IMR-90 (cell line): ENCODE data around the gene AGK. TPM values are rescaled to one million over a fixed set of nuclear protein-coding genes. Genes with fewer than 3 reads are reported as not detected.

Experiments
- ATAC-seq: fragments of 200-7000 bp; cut with Tn5 transposase; 2 replicates; pipeline ENCODE4 v1.9.1; 2020; ENCODE audit warnings: low read depth, mild to moderate bottlenecking, moderate library complexity
- BruUV-seq: library from RNA; stranded (reverse); fragments of 400-500 nt; replicated peaks from 2 replicates; lab custom pipeline; 2021; lab: Mats Ljungman, UMichigan
- CTCF ChIA-PET: fragments of 300-600 bp; formaldehyde crosslinking; extraction: SDS; loops from one replicate; lab custom pipeline; 2021; ENCODE audit warnings: antibody characterized with exemption; lab: Yijun Ruan, JAX
- POLR2A ChIA-PET: fragments of 300-600 bp; sonication (Branson Sonifier 250); formaldehyde crosslinking; loops from one replicate; lab custom pipeline; 2022; ENCODE audit warnings: antibody characterized with exemption; ENCODE audit not compliant: unreplicated experiment; lab: Charles Lee
- DNase-seq: peaks from one replicate; pipeline ENCODE4 v3.0.0; 2013
- H2AFZ ChIP-seq: replicated peaks from 2 replicates; pipeline ENCODE3; 2013; ENCODE audit warnings: low read length, mild to moderate bottlenecking; ENCODE audit not compliant: poor library complexity
- H2AK5ac ChIP-seq: 2 replicates; pipeline ENCODE4 v1.6.1; 2013; ENCODE audit warnings: low read depth, low read length, inconsistent platforms
- H2AK9ac ChIP-seq: replicated peaks from 2 replicates; pipeline ENCODE3; 2013; ENCODE audit warnings: mild to moderate bottlenecking, low read depth, low read length, moderate library complexity; ENCODE audit not compliant: poor library complexity
- H2BK120ac ChIP-seq: 2 replicates; pipeline ENCODE4 v1.6.1; 2013; ENCODE audit warnings: low read depth, low read length, inconsistent platforms
- H2BK15ac ChIP-seq: 3 replicates; pipeline ENCODE4 v1.6.1; 2013; ENCODE audit warnings: low read depth, low read length, inconsistent platforms
- H2BK20ac ChIP-seq: 2 replicates; pipeline ENCODE4 v1.6.1; 2013; ENCODE audit warnings: low read depth, mild to moderate bottlenecking, inconsistent platforms, low read length, moderate library complexity
- H2BK5ac ChIP-seq: 2 replicates; pipeline ENCODE4 v1.6.1; 2013; ENCODE audit warnings: mild to moderate bottlenecking, low read depth, low read length, inconsistent platforms; ENCODE audit not compliant: poor library complexity, severe bottlenecking
- H3K14ac ChIP-seq: replicated peaks from 2 replicates; pipeline ENCODE4 v1.6.1; 2013; ENCODE audit warnings: low read depth, low read length, inconsistent platforms
- H3K18ac ChIP-seq: 2 replicates; pipeline ENCODE4 v1.6.1; 2013; ENCODE audit warnings: low read depth, low read length, control low read depth
- H3K23ac ChIP-seq: 2 replicates; pipeline ENCODE4 v1.6.1; 2013; ENCODE audit warnings: low read depth, low read length, inconsistent platforms
- H3K27ac ChIP-seq: 2 replicates; pipeline ENCODE4 v1.5.1; 2013; ENCODE audit warnings: mild to moderate bottlenecking, control low read depth, low read length; ENCODE audit not compliant: insufficient read depth
- H3K27me3 ChIP-seq: 2 replicates; pipeline ENCODE4 v1.6.1; 2013; ENCODE audit warnings: low read length; ENCODE audit not compliant: control insufficient read depth, insufficient read depth
- H3K36me3 ChIP-seq: 2 replicates; pipeline ENCODE4 v1.6.1; 2013; ENCODE audit warnings: low read length, mixed read lengths; ENCODE audit not compliant: control insufficient read depth, insufficient read depth
- H3K4ac ChIP-seq: 2 replicates; pipeline ENCODE4 v1.6.1; 2013; ENCODE audit warnings: low read depth, low read length, inconsistent platforms
- H3K4me1 ChIP-seq: 2 replicates; pipeline ENCODE4 v1.6.1; 2013; ENCODE audit warnings: low read length, mixed read lengths; ENCODE audit not compliant: control insufficient read depth, insufficient read depth
- H3K4me2 ChIP-seq: 2 replicates; pipeline ENCODE4 v1.6.1; 2013; ENCODE audit warnings: low read depth, mild to moderate bottlenecking, control low read depth, low read length, moderate library complexity
- H3K4me3 ChIP-seq: 2 replicates; pipeline ENCODE4 v1.5.1; 2013; ENCODE audit warnings: low read depth, mild to moderate bottlenecking, control low read depth, low read length, moderate library complexity; ENCODE audit not compliant: insufficient read depth
- H3K56ac ChIP-seq: 2 replicates; pipeline ENCODE4 v1.6.1; 2013; ENCODE audit warnings: low read length, inconsistent platforms; ENCODE audit not compliant: insufficient read depth; ENCODE audit errors: extremely low read depth
- H3K79me1 ChIP-seq, 2 experiments: 2 replicates each; pipeline ENCODE4 v1.6.1; 2013; ENCODE audit warnings: low read length in 2 of 2, inconsistent platforms in 1 of 2, low read depth in 1 of 2
- H3K9ac ChIP-seq: 2 replicates; pipeline ENCODE4 v1.6.1; 2013; ENCODE audit warnings: low read depth, low read length, control low read depth
- H3K9me1 ChIP-seq: 2 replicates; pipeline ENCODE4 v1.6.1; 2013; ENCODE audit warnings: low read length, inconsistent platforms; ENCODE audit not compliant: insufficient read depth
- H3K9me3 ChIP-seq: 2 replicates; pipeline ENCODE4 v1.6.1; 2013; ENCODE audit warnings: low read length; ENCODE audit not compliant: control insufficient read depth, insufficient read depth
- H4K20me1 ChIP-seq: 2 replicates; pipeline ENCODE4 v1.6.1; 2013; ENCODE audit warnings: low read length, inconsistent platforms; ENCODE audit not compliant: insufficient read depth
- H4K5ac ChIP-seq: 2 replicates; pipeline ENCODE4 v1.6.1; 2013; ENCODE audit warnings: mild to moderate bottlenecking, low read depth, low read length, control low read depth
- H4K8ac ChIP-seq, 2 experiments: 2 replicates each; pipeline ENCODE4 v1.6.1; 2013; ENCODE audit warnings: low read depth in 2 of 2, low read length in 2 of 2, control low read depth in 1 of 2, inconsistent platforms in 1 of 2
- H4K91ac ChIP-seq: 2 replicates; pipeline ENCODE4 v1.6.1; 2013; ENCODE audit warnings: low read depth, low read length, inconsistent platforms; ENCODE audit not compliant: insufficient read depth
- BHLHE40 ChIP-seq: fragments of 150-350 bp; IDR thresholded peaks from 2 replicates; pipeline ENCODE4 v1.6.1; 2016; ENCODE audit warnings: mild to moderate bottlenecking, low read depth, low read length
- CEBPB ChIP-seq: IDR thresholded peaks from 2 replicates; pipeline ENCODE4 v1.6.1; 2012; ENCODE audit warnings: low read depth, low read length, improper control_type of control experiment
- CHD1 ChIP-seq: IDR thresholded peaks from 2 replicates; pipeline ENCODE4 v1.6.1; 2012; ENCODE audit warnings: low read depth, low read length, improper control_type of control experiment
- ELK1 ChIP-seq: fragments of 150-350 bp; IDR thresholded peaks from 2 replicates; pipeline ENCODE4 v1.6.1; 2016; ENCODE audit warnings: low read depth, mild to moderate bottlenecking, low read length, moderate library complexity, borderline replicate concordance
- MAFK ChIP-seq: IDR thresholded peaks from 2 replicates; pipeline ENCODE4 v1.6.1; 2012; ENCODE audit warnings: low read depth, low read length, improper control_type of control experiment
- MAZ ChIP-seq: IDR thresholded peaks from 2 replicates; pipeline ENCODE4 v1.6.1; 2012; ENCODE audit warnings: low read depth, mild to moderate bottlenecking, low read length, improper control_type of control experiment, moderate library complexity, borderline replicate concordance
- MXI1 ChIP-seq: IDR thresholded peaks from 2 replicates; pipeline ENCODE4 v1.6.1; 2012; ENCODE audit warnings: low read depth, mild to moderate bottlenecking, low read length, moderate library complexity, borderline replicate concordance
- NFE2L2 ChIP-seq: fragments of 150-350 bp; IDR thresholded peaks from 2 replicates; pipeline ENCODE4 v1.6.1; 2016; ENCODE audit warnings: low read depth, mild to moderate bottlenecking, low read length
- POLR2A ChIP-seq: IDR thresholded peaks from 2 replicates; pipeline ENCODE4 v1.6.1; 2012; ENCODE audit warnings: mild to moderate bottlenecking, low read depth, low read length
- RAD21 ChIP-seq: IDR thresholded peaks from 2 replicates; pipeline ENCODE4 v1.6.1; 2012; ENCODE audit warnings: low read length, improper control_type of control experiment
- RCOR1 ChIP-seq: IDR thresholded peaks from 2 replicates; pipeline ENCODE4 v1.6.1; 2012; ENCODE audit warnings: mild to moderate bottlenecking, low read length, improper control_type of control experiment; ENCODE audit not compliant: insufficient replicate concordance
- RFX5 ChIP-seq: IDR thresholded peaks from 2 replicates; pipeline ENCODE4 v1.8.0; 2012; ENCODE audit warnings: low read depth, mild to moderate bottlenecking, low read length, moderate library complexity
- USF2 ChIP-seq: fragments of 150-350 bp; IDR thresholded peaks from 2 replicates; pipeline ENCODE4 v1.6.1; 2017; ENCODE audit warnings: mild to moderate bottlenecking, antibody characterized with exemption, low read length, low read depth
- WGBS, 2 experiments: methylation state at CpG; one replicate each; pipeline versions ENCODE4 v1.1.5 to v1.1.7; 2013; ENCODE audit warnings: missing lambda C conversion rate in 2 of 2; ENCODE audit not compliant: insufficient read length in 1 of 2; ENCODE audit errors: extremely low coverage in 2 of 2; 5-methylcytosine and 5-hydroxymethylcytosine counted together
- dilution Hi-C: fragments of 300-500 bp; cut with HindIII; formaldehyde crosslinking; loops from one replicate; pipeline ENCODE4 v1.14.3; 2018; ENCODE audit warnings: low sequenced_read_pairs; ENCODE audit not compliant: unreplicated experiment
- in situ Hi-C: fragments of 300-500 bp; cut with MboI; formaldehyde crosslinking; loops from 3 replicates; pipeline ENCODE4 v1.14.3; 2019; ENCODE audit warnings: low sequenced_read_pairs, inconsistent platforms, mixed read lengths
- intact Hi-C: fragments of 100-400 bp; cut with micrococcal nuclease; formaldehyde crosslinking; loops from 2 replicates; pipeline ENCODE4 v1.10.0; 2022
- polyA plus RNA-seq, 3 experiments: library from polyadenylated mRNA; depleted of rRNA; stranded (reverse); fragments of >200 nt; gene quantifications; 2 replicates each; pipeline ENCODE4 v1.2.3, GENCODE V29; 2012; ENCODE audit warnings: low replicate concordance in 1 of 3
- total RNA-seq: library from RNA; depleted of rRNA; stranded (reverse); fragments of >200 nt; gene quantifications from 2 replicates; pipeline ENCODE4 v1.2.3, GENCODE V29; 2012
- TF ChIP-seq, protein P1 (sequence below): conservative IDR thresholded peaks from 2 replicates; pipeline ENCODE4 v1.5.1; 2012; ENCODE audit warnings: mild to moderate bottlenecking, low read depth, low read length, improper control_type of control experiment

AGK gene
- total and polyA plus RNA-seq, 2 of the 4 experiments (the other 2 are of a cell fraction) = 35.5 to 37.3 TPM

- dilution Hi-C loops = no loop called here
- Histone ChIP-seq H3K27me3 (0 out of 2 replicates have a peak, but pooled peaks cover 2% of the 10 kb centered on the region), H3K36me3 (no peaks in the 10 kb centered on the region), H3K9me1 (no peaks in the 10 kb centered on the region), H3K79me1 (no peaks in the 10 kb centered on the region), H3K18ac (no peak overlapping the region), H2BK20ac (no peak overlapping the region), H3K14ac (no peak overlapping the region), H4K91ac (no peak overlapping the region), H2AFZ (no peak overlapping the region), H2AK9ac (no peak overlapping the region), H4K5ac (no peak overlapping the region), H3K4ac (no peak overlapping the region), H3K4me2 (no peak overlapping the region), H3K56ac (no peak overlapping the region), H3K27ac (no peak overlapping the region), H2AK5ac (no peak overlapping the region), H2BK5ac (no peak overlapping the region), H3K23ac (no peak overlapping the region), H3K9ac (no peak overlapping the region), H2BK120ac (no peak overlapping the region), H4K8ac (no peak overlapping the region), H2BK15ac (no peak overlapping the region), H3K4me3 (no peak overlapping the region), H4K20me1 (no peaks in the 10 kb centered on the region), H3K4me1 (no peaks in the 10 kb centered on the region), H3K9me3 (no peaks in the 10 kb centered on the region)
- ChIA-PET CTCF (interaction anchor here (2.0 kb wide), 1 partner anchor 16 kb away, joined by 5 read pairs; the partner anchor contains the start of gene AGK), POLR2A (no interaction called here)
- no peak for DNase-seq
- no TSS peak for BruUV-seq
- no peak for ATAC-seq
- WGBS, 2 experiments = 60% methylated on average over 1 of the region's 9 CpGs; no CpG with 5 or more reads in 1 of the 2 experiments
- in situ Hi-C loops = loop anchor here (10.0 to 25.0 kb wide), 2 partner anchors 723 to 850 kb away; no protein-coding TSS in a partner anchor
- intact Hi-C loops = loop anchor here (5.0 to 10.0 kb wide), 3 partner anchors 200 to 858 kb away; partner anchors contain the start of gene SSBP1
- TF ChIP-seq RCOR1 (no peak), CEBPB (no peak), POLR2A (no peak), MAFK (no peak), RAD21 (no peak), CHD1 (no peak), BHLHE40 (no peak), MXI1 (no peak), RFX5 (no peak), ELK1 (no peak), MAZ (no peak), USF2 (no peak), NFE2L2 (no peak)
- TF ChIP-seq, protein P1, sequence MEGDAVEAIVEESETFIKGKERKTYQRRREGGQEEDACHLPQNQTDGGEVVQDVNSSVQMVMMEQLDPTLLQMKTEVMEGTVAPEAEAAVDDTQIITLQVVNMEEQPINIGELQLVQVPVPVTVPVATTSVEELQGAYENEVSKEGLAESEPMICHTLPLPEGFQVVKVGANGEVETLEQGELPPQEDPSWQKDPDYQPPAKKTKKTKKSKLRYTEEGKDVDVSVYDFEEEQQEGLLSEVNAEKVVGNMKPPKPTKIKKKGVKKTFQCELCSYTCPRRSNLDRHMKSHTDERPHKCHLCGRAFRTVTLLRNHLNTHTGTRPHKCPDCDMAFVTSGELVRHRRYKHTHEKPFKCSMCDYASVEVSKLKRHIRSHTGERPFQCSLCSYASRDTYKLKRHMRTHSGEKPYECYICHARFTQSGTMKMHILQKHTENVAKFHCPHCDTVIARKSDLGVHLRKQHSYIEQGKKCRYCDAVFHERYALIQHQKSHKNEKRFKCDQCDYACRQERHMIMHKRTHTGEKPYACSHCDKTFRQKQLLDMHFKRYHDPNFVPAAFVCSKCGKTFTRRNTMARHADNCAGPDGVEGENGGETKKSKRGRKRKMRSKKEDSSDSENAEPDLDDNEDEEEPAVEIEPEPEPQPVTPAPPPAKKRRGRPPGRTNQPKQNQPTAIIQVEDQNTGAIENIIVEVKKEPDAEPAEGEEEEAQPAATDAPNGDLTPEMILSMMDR = no peak
These were observed 16.2 kb upstream of the AGK start for GRCh38 chr7:141534757-141535737.
